GM23338 (cell line): ENCODE results near the gene C11orf91. TPM values are rescaled to one million over a fixed set of nuclear protein-coding genes. Genes with fewer than 3 reads are reported as not detected.

Source experiments
- ATAC-seq: fragments of 200-7000 bp; cut with Tn5 transposase; 3 replicates; pipeline ENCODE4 v1.9.1; 2020
- DNase-seq: peaks from one replicate; pipeline ENCODE4 v3.0.0-alpha.2; 2015; ENCODE audit warnings: low spot score
- H2AFZ ChIP-seq: fragments of 200-600 bp; sonication (generic); 2 replicates; pipeline ENCODE4 v1.8.0; 2016; ENCODE audit warnings: antibody characterized with exemption, mild to moderate bottlenecking, moderate library complexity
- H3F3A ChIP-seq: fragments of 200-600 bp; sonication (generic); replicated peaks from 2 replicates; pipeline ENCODE4 v1.8.0; 2017; ENCODE audit warnings: antibody characterized with exemption, mixed run types, low read depth
- H3K27ac ChIP-seq: fragments of 200-600 bp; sonication (generic); 2 replicates; pipeline ENCODE4 v1.6.1; 2016; ENCODE audit warnings: low read depth
- H3K27me3 ChIP-seq: fragments of 200-600 bp; sonication (generic); 2 replicates; pipeline ENCODE4 v1.8.0; 2016; ENCODE audit warnings: mild to moderate bottlenecking, mixed run types, moderate library complexity; ENCODE audit not compliant: insufficient read depth
- H3K36me3 ChIP-seq: fragments of 200-600 bp; sonication (generic); 2 replicates; pipeline ENCODE4 v1.8.0; 2016; ENCODE audit warnings: mild to moderate bottlenecking; ENCODE audit not compliant: insufficient read depth
- H3K4me1 ChIP-seq: fragments of 200-600 bp; sonication (generic); 2 replicates; pipeline ENCODE4 v1.8.0; 2016; ENCODE audit warnings: mild to moderate bottlenecking, moderate library complexity; ENCODE audit not compliant: insufficient read depth
- H3K4me2 ChIP-seq: fragments of 200-600 bp; sonication (generic); 2 replicates; pipeline ENCODE4 v1.7.1; 2017; ENCODE audit warnings: mixed run types
- H3K4me3 ChIP-seq: fragments of 200-600 bp; sonication (generic); 2 replicates; pipeline ENCODE4 v1.6.1; 2016; ENCODE audit warnings: mixed run types
- H3K79me2 ChIP-seq: fragments of 200-600 bp; sonication (generic); replicated peaks from 2 replicates; pipeline ENCODE4 v1.8.0; 2017; ENCODE audit warnings: mild to moderate bottlenecking; ENCODE audit not compliant: insufficient read depth
- H3K9me2 ChIP-seq: fragments of 200-600 bp; sonication (generic); 2 replicates; pipeline ENCODE4 v1.8.0; 2017; ENCODE audit not compliant: insufficient read depth
- H4K20me1 ChIP-seq: fragments of 200-600 bp; sonication (generic); replicated peaks from 2 replicates; pipeline ENCODE4 v1.8.0; 2017; ENCODE audit warnings: mild to moderate bottlenecking; ENCODE audit not compliant: insufficient read depth
- H3K27ac Mint-ChIP-seq: 2 replicates; pipeline ENCODE4 v1.8.0; 2020; ENCODE audit warnings: inconsistent platforms, mild to moderate bottlenecking, moderate library complexity, mixed read lengths
- H3K27me3 Mint-ChIP-seq: 3 replicates; pipeline ENCODE4 v1.8.0; 2022; ENCODE audit warnings: low read depth, mild to moderate bottlenecking, moderate library complexity, mixed read lengths, inconsistent platforms; ENCODE audit not compliant: insufficient read depth, poor library complexity
- H3K36me3 Mint-ChIP-seq: 3 replicates; pipeline ENCODE4 v1.8.0; 2021; ENCODE audit warnings: low read depth, mild to moderate bottlenecking, inconsistent platforms, moderate library complexity, mixed read lengths
- H3K4me1 Mint-ChIP-seq: 3 replicates; pipeline ENCODE4 v1.8.0; 2020; ENCODE audit warnings: mild to moderate bottlenecking, inconsistent platforms, mixed read lengths
- H3K4me3 Mint-ChIP-seq: 3 replicates; pipeline ENCODE4 v1.8.0; 2021; ENCODE audit warnings: moderate library complexity, mild to moderate bottlenecking, inconsistent platforms, mixed read lengths
- H3K9me3 Mint-ChIP-seq: 3 replicates; pipeline ENCODE4 v1.8.0; 2020; ENCODE audit warnings: moderate library complexity, mild to moderate bottlenecking, inconsistent platforms, mixed read lengths
- ZNF114 ChIP-seq: fragments of 250-450 bp; sonication (Bioruptor Pico); IDR thresholded peaks from 2 replicates; pipeline ENCODE4 v1.5.0; 2020; ENCODE audit warnings: mild to moderate bottlenecking, moderate library complexity
- polyA plus RNA-seq: library from polyadenylated mRNA; unstranded; fragments of >200 nt; fragmentation: Nextera tagmentation; extraction: Ambion mirVana; gene quantifications from 2 replicates; pipeline ENCODE4 v1.2.1, GENCODE V29; 2016
- total RNA-seq: library from RNA; depleted of rRNA; stranded (reverse); fragments of >200 nt; shearing (Covaris generic); gene quantifications from 2 replicates; pipeline ENCODE4 v1.2.3, GENCODE V29; 2014
- TF ChIP-seq, protein P1 (sequence below): IDR thresholded peaks from 2 replicates; pipeline ENCODE4 v1.6.1; 2016; ENCODE audit warnings: antibody characterized with exemption
- TF ChIP-seq, protein P2 (sequence below): fragments of 250-450 bp; sonication (Bioruptor Pico); IDR thresholded peaks from 2 replicates; pipeline ENCODE4 v1.5.0; 2020; ENCODE audit warnings: mild to moderate bottlenecking, moderate library complexity

C11orf91 gene
- total and polyA plus RNA-seq, 2 experiments from 2014 or later = not detected

DNA sequence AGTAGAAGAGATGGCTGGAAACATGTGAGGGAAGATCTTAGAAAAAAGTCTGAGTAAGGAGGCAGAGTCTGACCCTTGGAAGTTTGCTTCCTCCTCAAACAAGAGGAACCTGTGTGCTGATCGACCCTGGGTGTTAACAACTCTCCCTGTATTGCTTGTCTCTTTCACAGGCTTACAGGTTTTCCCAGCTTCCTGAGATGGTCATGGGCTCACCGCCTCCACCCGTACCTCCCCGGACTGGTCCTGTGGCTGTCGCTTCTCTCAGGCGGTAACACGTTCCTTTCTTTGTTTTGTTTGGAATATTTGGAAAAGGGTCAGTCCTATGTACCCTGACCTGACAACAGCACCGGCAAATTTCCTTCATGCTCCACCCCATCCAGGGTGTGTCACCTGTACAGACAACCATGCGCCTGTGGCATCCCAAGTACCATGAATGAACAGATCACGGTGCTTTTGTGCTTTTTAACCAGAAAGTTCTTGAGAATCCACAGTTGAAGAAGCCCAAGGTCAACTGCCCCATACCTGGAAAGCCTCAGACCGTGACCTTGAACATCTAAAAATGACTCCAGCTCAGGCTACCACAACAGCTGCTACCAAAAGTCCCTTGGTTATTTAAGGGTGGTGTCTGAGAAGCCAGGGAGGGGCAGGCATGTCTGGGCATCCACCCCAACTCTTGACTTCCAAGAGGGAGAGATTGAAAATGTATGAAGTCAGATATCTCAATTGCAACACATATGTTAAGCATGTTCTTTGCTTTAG, 44.6 kb downstream of the C11orf91 start:
- Histone ChIP-seq H3F3A (no peaks in the 10 kb centered on the region), H3K4me3 (no peak overlapping the region), H3K4me2 (no peak overlapping the region), H3K4me1 (no peaks in the 10 kb centered on the region), H4K20me1 (no peaks in the 10 kb centered on the region; the same call in 1 of the 2 replicates), H3K27me3 (no peaks in the 10 kb centered on the region), H3K36me3 (no peaks in the 10 kb centered on the region), H2AFZ (no peak overlapping the region), H3K79me2 (no peaks in the 10 kb centered on the region), H3K27ac (no peak overlapping the region), H3K9me2 (peaks cover 14% of the 10 kb centered on the region; the same call in 1 of the 2 replicates)
- H3K36me3 Mint-ChIP-seq = no peaks in the 10 kb centered on the region
- peaks cover 8% of the 10 kb centered on the region for H3K27me3 Mint-ChIP-seq
- DNase-seq = no peak
- H3K27ac Mint-ChIP-seq = no peak overlapping the region
- TF ChIP-seq, protein P1, sequence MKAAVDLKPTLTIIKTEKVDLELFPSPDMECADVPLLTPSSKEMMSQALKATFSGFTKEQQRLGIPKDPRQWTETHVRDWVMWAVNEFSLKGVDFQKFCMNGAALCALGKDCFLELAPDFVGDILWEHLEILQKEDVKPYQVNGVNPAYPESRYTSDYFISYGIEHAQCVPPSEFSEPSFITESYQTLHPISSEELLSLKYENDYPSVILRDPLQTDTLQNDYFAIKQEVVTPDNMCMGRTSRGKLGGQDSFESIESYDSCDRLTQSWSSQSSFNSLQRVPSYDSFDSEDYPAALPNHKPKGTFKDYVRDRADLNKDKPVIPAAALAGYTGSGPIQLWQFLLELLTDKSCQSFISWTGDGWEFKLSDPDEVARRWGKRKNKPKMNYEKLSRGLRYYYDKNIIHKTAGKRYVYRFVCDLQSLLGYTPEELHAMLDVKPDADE = no peak
- no peak for TF ChIP-seq ZNF114 (CRISPR knock-in tag)
- TF ChIP-seq, protein P2, sequence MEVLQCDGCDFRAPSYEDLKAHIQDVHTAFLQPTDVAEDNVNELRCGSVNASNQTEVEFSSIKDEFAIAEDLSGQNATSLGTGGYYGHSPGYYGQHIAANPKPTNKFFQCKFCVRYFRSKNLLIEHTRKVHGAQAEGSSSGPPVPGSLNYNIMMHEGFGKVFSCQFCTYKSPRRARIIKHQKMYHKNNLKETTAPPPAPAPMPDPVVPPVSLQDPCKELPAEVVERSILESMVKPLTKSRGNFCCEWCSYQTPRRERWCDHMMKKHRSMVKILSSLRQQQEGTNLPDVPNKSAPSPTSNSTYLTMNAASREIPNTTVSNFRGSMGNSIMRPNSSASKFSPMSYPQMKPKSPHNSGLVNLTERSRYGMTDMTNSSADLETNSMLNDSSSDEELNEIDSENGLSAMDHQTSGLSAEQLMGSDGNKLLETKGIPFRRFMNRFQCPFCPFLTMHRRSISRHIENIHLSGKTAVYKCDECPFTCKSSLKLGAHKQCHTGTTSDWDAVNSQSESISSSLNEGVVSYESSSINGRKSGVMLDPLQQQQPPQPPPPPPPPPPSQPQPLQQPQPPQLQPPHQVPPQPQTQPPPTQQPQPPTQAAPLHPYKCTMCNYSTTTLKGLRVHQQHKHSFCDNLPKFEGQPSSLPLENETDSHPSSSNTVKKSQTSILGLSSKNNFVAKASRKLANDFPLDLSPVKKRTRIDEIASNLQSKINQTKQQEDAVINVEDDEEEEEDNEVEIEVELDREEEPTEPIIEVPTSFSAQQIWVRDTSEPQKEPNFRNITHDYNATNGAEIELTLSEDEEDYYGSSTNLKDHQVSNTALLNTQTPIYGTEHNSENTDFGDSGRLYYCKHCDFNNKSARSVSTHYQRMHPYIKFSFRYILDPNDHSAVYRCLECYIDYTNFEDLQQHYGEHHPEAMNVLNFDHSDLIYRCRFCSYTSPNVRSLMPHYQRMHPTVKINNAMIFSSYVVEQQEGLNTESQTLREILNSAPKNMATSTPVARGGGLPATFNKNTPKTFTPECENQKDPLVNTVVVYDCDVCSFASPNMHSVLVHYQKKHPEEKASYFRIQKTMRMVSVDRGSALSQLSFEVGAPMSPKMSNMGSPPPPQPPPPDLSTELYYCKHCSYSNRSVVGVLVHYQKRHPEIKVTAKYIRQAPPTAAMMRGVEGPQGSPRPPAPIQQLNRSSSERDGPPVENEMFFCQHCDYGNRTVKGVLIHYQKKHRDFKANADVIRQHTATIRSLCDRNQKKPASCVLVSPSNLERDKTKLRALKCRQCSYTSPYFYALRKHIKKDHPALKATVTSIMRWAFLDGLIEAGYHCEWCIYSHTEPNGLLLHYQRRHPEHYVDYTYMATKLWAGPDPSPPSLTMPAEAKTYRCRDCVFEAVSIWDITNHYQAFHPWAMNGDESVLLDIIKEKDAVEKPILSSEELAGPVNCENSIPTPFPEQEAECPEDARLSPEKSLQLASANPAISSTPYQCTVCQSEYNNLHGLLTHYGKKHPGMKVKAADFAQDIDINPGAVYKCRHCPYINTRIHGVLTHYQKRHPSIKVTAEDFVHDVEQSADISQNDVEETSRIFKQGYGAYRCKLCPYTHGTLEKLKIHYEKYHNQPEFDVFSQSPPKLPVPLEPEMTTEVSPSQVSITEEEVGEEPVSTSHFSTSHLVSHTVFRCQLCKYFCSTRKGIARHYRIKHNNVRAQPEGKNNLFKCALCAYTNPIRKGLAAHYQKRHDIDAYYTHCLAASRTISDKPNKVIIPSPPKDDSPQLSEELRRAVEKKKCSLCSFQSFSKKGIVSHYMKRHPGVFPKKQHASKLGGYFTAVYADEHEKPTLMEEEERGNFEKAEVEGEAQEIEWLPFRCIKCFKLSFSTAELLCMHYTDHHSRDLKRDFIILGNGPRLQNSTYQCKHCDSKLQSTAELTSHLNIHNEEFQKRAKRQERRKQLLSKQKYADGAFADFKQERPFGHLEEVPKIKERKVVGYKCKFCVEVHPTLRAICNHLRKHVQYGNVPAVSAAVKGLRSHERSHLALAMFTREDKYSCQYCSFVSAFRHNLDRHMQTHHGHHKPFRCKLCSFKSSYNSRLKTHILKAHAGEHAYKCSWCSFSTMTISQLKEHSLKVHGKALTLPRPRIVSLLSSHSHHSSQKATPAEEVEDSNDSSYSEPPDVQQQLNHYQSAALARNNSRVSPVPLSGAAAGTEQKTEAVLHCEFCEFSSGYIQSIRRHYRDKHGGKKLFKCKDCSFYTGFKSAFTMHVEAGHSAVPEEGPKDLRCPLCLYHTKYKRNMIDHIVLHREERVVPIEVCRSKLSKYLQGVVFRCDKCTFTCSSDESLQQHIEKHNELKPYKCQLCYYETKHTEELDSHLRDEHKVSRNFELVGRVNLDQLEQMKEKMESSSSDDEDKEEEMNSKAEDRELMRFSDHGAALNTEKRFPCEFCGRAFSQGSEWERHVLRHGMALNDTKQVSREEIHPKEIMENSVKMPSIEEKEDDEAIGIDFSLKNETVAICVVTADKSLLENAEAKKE (CRISPR knock-in tag) = no peak
- peaks cover 2% of the 10 kb centered on the region; the same call in 2 of the 3 replicates for H3K4me1 Mint-ChIP-seq
- ATAC-seq = no peak
- no peaks in the 10 kb centered on the region for H3K9me3 Mint-ChIP-seq
- H3K4me3 Mint-ChIP-seq = no peak overlapping the region
